Measurements from ENCODE around the gene FIBIN. TPM values are rescaled to one million over a fixed set of nuclear protein-coding genes. Genes with fewer than 3 reads are reported as not detected.

The FIBIN gene
- total and polyA plus RNA-seq, 2 donors (not counting 3 experiments of a cell fraction or from before 2014, with no cell fraction given), result not detected

DNA sequence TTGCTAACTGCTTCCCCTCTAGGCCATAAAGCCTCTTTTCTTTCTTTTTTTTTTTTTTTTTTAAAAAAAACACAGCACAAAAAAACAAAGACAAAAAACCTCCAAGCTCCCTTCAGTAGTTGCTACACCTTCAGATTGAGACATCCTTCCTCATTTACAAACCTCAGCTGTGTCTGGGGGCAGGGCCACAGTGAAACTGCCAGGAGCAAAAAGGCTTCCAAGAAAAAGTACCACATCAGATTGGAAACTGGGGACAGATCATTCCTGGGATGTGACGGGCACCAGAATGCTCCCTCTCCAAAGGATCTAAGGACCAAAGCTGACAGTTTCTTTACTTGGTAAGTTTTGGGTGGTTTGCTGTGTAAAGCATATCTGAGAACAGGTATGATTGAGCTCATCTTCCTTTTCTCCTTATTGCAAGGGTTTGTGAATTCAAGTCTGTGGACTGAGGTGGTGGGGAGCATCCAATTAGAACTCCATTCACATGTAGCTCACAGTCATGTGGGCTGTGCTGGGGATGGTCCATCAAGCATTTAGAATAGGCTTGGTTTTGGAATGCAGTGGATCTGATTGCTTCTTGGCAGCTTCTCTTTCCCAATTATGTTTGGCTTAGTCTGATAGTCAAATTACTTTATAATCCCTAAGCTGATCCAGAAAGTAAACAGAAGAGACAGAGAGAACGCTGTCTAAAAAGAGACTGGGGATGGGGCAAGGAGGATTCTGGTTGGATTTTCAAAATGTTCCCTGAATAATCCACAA lies 47.4 kb downstream of the FIBIN start:
- H3K79me2 ChIP-seq (ENCODE audit: control insufficient read depth, insufficient read depth, low read length), result no peaks in the 10 kb centered on the region
- ChIA-PET POLR2A (no interaction called here), CTCF (no interaction called here)
- dilution Hi-C loops (cut with MboI; ENCODE audit: extremely low pct_ligation_motif_present, low sequenced_read_pairs), result no loop called here
- no peak overlapping the region for H2AFZ ChIP-seq (ENCODE audit: low read depth, low read length)
- H3K27me3 ChIP-seq (ENCODE audit: control insufficient read depth in 2 of 2, insufficient read depth in 2 of 2, low read length in 2 of 2), result no peaks in the 10 kb centered on the region
- no peak overlapping the region for H3K4me2 ChIP-seq (ENCODE audit: insufficient read depth, low read length)
- H3K4me3 ChIP-seq (replicated peaks in 1 of 3; ENCODE audit: insufficient read depth in 1 of 3, low read depth in 1 of 3, low read length in 3 of 3), result no peak overlapping the region
- no peaks in the 10 kb centered on the region for H3K36me3 ChIP-seq (ENCODE audit: control insufficient read depth in 2 of 2, extremely low read depth in 1 of 2, insufficient read depth in 2 of 2, low read length in 2 of 2)
- no peaks in the 10 kb centered on the region for H4K20me1 ChIP-seq (replicated peaks; ENCODE audit: control insufficient read depth, extremely low read depth, insufficient read depth, low read length)
- BruUV-seq (replicated peaks), result no TSS peak
- no peak for DNase-seq (ENCODE audit: low read depth, low spot score)
- no peak overlapping the region for H3K9ac ChIP-seq (replicated peaks; ENCODE audit: extremely low read depth, insufficient read depth, low read length)
- H3K9me3 ChIP-seq (replicated peaks; ENCODE audit: control insufficient read depth, insufficient read depth, low read length), result no peaks in the 10 kb centered on the region
- TF ChIP-seq MYC (IDR thresholded peaks at IDR 0.05; ENCODE audit: low read depth, low read length) (no peak), POLR2A (IDR thresholded peaks at IDR 0.05; ENCODE audit: low read depth, low read length) (no peak), FOS (IDR thresholded peaks at IDR 0.05; ENCODE audit: borderline replicate concordance, insufficient read depth, low read length) (no peak), GATA2 (IDR thresholded peaks at IDR 0.05; ENCODE audit: insufficient read depth, insufficient read length, low read depth, low read length) (no peak), JUN (IDR thresholded peaks at IDR 0.05; ENCODE audit: borderline replicate concordance, insufficient read depth, insufficient read length, low read depth) (no peak), EZH2 (IDR thresholded peaks at IDR 0.05; ENCODE audit: borderline replicate concordance, low read depth, low read length, severe bottlenecking) (no peak), POLR2AphosphoS5 (IDR thresholded peaks at IDR 0.05; ENCODE audit: insufficient read depth, low read depth, low read length) (no peak)
- TF ChIP-seq, protein P1, sequence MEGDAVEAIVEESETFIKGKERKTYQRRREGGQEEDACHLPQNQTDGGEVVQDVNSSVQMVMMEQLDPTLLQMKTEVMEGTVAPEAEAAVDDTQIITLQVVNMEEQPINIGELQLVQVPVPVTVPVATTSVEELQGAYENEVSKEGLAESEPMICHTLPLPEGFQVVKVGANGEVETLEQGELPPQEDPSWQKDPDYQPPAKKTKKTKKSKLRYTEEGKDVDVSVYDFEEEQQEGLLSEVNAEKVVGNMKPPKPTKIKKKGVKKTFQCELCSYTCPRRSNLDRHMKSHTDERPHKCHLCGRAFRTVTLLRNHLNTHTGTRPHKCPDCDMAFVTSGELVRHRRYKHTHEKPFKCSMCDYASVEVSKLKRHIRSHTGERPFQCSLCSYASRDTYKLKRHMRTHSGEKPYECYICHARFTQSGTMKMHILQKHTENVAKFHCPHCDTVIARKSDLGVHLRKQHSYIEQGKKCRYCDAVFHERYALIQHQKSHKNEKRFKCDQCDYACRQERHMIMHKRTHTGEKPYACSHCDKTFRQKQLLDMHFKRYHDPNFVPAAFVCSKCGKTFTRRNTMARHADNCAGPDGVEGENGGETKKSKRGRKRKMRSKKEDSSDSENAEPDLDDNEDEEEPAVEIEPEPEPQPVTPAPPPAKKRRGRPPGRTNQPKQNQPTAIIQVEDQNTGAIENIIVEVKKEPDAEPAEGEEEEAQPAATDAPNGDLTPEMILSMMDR (IDR thresholded peaks at IDR 0.05; ENCODE audit: extremely low read depth in 1 of 2, insufficient read depth in 1 of 2, low read depth in 1 of 2, low read length in 2 of 2), result no peak
- TF ChIP-seq, protein P2, sequence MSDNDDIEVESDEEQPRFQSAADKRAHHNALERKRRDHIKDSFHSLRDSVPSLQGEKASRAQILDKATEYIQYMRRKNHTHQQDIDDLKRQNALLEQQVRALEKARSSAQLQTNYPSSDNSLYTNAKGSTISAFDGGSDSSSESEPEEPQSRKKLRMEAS (IDR thresholded peaks at IDR 0.05; ENCODE audit: insufficient read depth, insufficient read length), result no peak
- FAIRE-seq, result no peak
- H3K9me1 ChIP-seq (replicated peaks; ENCODE audit: control insufficient read depth, extremely low read depth, insufficient read depth, low read length), result no peaks in the 10 kb centered on the region
- intact Hi-C loops (cut with micrococcal nuclease), result no loop called here
- H3K27ac ChIP-seq (ENCODE audit: insufficient read depth, low read depth, low read length), result no peak overlapping the region
- no peaks in the 10 kb centered on the region for H3K4me1 ChIP-seq (ENCODE audit: control insufficient read depth, extremely low read depth, insufficient read depth, low read length)

Other genes starting within 250 kb of the FIBIN start
- not detected in 2 replicates for gene BBOX1, start 46.7 kb downstream of the FIBIN start, total RNA-seq
- gene BBOX1, start 46.7 kb downstream of the FIBIN start, polyA plus RNA-seq, result not detected in 2 replicates

Measured in endothelial cell of umbilical vein (primary cell).